Activated T-helper 17 cell treated with anti-CD3 and anti-CD28 coated beads, Interleukin-2, amount 50 U/mL, for 72 hours (primary cell): ENCODE data around the gene CHST8. TPM values are rescaled to one million over a fixed set of nuclear protein-coding genes. Genes with fewer than 3 reads are reported as not detected.

Experiments used
- ATAC-seq: fragments of 150-1000 bp; cut with Tn5 transposase; replicated peaks from 2 replicates; pipeline ENCODE4 v1.10.0; 2021; ENCODE audit warnings: mild to moderate bottlenecking, moderate library complexity
- H3K27ac Mint-ChIP-seq: one replicate; pipeline ENCODE4 v1.8.0; 2022; ENCODE audit warnings: mixed read lengths
- H3K27me3 Mint-ChIP-seq: one replicate; pipeline ENCODE4 v1.8.0; 2022; ENCODE audit warnings: mixed read lengths
- H3K36me3 Mint-ChIP-seq: one replicate; pipeline ENCODE4 v1.8.0; 2022; ENCODE audit warnings: low read depth, mild to moderate bottlenecking, mixed read lengths
- H3K4me1 Mint-ChIP-seq: one replicate; pipeline ENCODE4 v1.8.0; 2022; ENCODE audit warnings: mixed read lengths
- H3K4me3 Mint-ChIP-seq: one replicate; pipeline ENCODE4 v1.8.0; 2022; ENCODE audit warnings: mild to moderate bottlenecking, mixed read lengths
- H3K9me3 Mint-ChIP-seq: one replicate; pipeline ENCODE4 v1.8.0; 2022; ENCODE audit warnings: mixed read lengths
- total RNA-seq, 2 donors: library from RNA; stranded (reverse); gene quantifications; one replicate each; pipeline ENCODE4 v1.2.3, GENCODE V29; 2022

CHST8 gene
- total RNA-seq, 2 donors from 2014 or later: not detected

- ATAC-seq: no peak
- H3K4me3 Mint-ChIP-seq: no peak overlapping the region
- peaks cover 9% of the 10 kb centered on the region for H3K36me3 Mint-ChIP-seq
- H3K27ac Mint-ChIP-seq: no peak overlapping the region
- no peaks in the 10 kb centered on the region for H3K9me3 Mint-ChIP-seq
- H3K4me1 Mint-ChIP-seq: no peaks in the 10 kb centered on the region
- no peaks in the 10 kb centered on the region for H3K27me3 Mint-ChIP-seq
Measured at GRCh38 chr19:33800012-33800680, 178.4 kb downstream of the CHST8 start.

GRCh38 chr19:33801411-33801810 is 179.7 kb downstream of the CHST8 start:
- H3K4me3 Mint-ChIP-seq: no peak overlapping the region
- no peaks in the 10 kb centered on the region for H3K27me3 Mint-ChIP-seq
- no peak for ATAC-seq
- H3K27ac Mint-ChIP-seq: no peak overlapping the region
- H3K36me3 Mint-ChIP-seq: peaks cover 14% of the 10 kb centered on the region
- no peaks in the 10 kb centered on the region for H3K9me3 Mint-ChIP-seq
- peaks cover 6% of the 10 kb centered on the region for H3K4me1 Mint-ChIP-seq

- Mint-ChIP-seq H3K36me3 (peaks cover 14% of the 10 kb centered on the region), H3K4me1 (peaks cover 6% of the 10 kb centered on the region), H3K27me3 (no peaks in the 10 kb centered on the region), H3K27ac (peak overlapping the region; percentile 67), H3K4me3 (no peak overlapping the region), H3K9me3 (no peaks in the 10 kb centered on the region)
- ATAC-seq: no peak
Measured at GRCh38 chr19:33802001-33802400, 180.2 kb downstream of the CHST8 start.

GRCh38 chr19:33802801-33803200 is 181.0 kb downstream of the CHST8 start:
- no peaks in the 10 kb centered on the region for H3K27me3 Mint-ChIP-seq
- peaks cover 6% of the 10 kb centered on the region for H3K4me1 Mint-ChIP-seq
- H3K36me3 Mint-ChIP-seq: peaks cover 14% of the 10 kb centered on the region
- H3K4me3 Mint-ChIP-seq: no peak overlapping the region
- no peak for ATAC-seq
- H3K27ac Mint-ChIP-seq: no peak overlapping the region
- no peaks in the 10 kb centered on the region for H3K9me3 Mint-ChIP-seq

GRCh38 chr19:33803383-33803782 is 181.6 kb downstream of the CHST8 start:
- H3K36me3 Mint-ChIP-seq: peaks cover 14% of the 10 kb centered on the region

GRCh38 chr19:33804021-33804799 is 182.5 kb downstream of the CHST8 start:
- Mint-ChIP-seq H3K36me3 (peaks cover 14% of the 10 kb centered on the region), H3K27me3 (no peaks in the 10 kb centered on the region), H3K27ac (no peak overlapping the region), H3K4me1 (peaks cover 11% of the 10 kb centered on the region), H3K4me3 (no peak overlapping the region), H3K9me3 (no peaks in the 10 kb centered on the region)
- no peak for ATAC-seq

More at GRCh38 chr19:33803383-33803782, 181.6 kb downstream of the CHST8 start:
- Mint-ChIP-seq H3K27me3 (no peaks in the 10 kb centered on the region), H3K27ac (no peak overlapping the region), H3K4me1 (peaks cover 10% of the 10 kb centered on the region), H3K4me3 (no peak overlapping the region), H3K9me3 (no peaks in the 10 kb centered on the region)
- ATAC-seq: no peak

GRCh38 chr19:33805313-33805712 is 183.6 kb downstream of the CHST8 start:
- Mint-ChIP-seq H3K36me3 (peaks cover 21% of the 10 kb centered on the region), H3K27ac (no peak overlapping the region), H3K27me3 (no peaks in the 10 kb centered on the region), H3K4me3 (no peak overlapping the region), H3K4me1 (peaks cover 11% of the 10 kb centered on the region), H3K9me3 (no peaks in the 10 kb centered on the region)
- no peak for ATAC-seq

GRCh38 chr19:33805840-33806433 is 184.2 kb downstream of the CHST8 start:
- ATAC-seq: no peak
- no peaks in the 10 kb centered on the region for H3K9me3 Mint-ChIP-seq
- H3K27me3 Mint-ChIP-seq: no peaks in the 10 kb centered on the region
- peak overlapping the region; percentile 3 for H3K4me3 Mint-ChIP-seq
- H3K36me3 Mint-ChIP-seq: peaks cover 26% of the 10 kb centered on the region
- H3K27ac Mint-ChIP-seq: no peak overlapping the region
- peaks cover 11% of the 10 kb centered on the region for H3K4me1 Mint-ChIP-seq

- no peaks in the 10 kb centered on the region for H3K27me3 Mint-ChIP-seq
- no peak overlapping the region for H3K27ac Mint-ChIP-seq
- H3K36me3 Mint-ChIP-seq: peaks cover 28% of the 10 kb centered on the region
- H3K9me3 Mint-ChIP-seq: no peaks in the 10 kb centered on the region
- peaks cover 11% of the 10 kb centered on the region for H3K4me1 Mint-ChIP-seq
- no peak for ATAC-seq
- H3K4me3 Mint-ChIP-seq: peak overlapping the region; percentile 3
Measured at GRCh38 chr19:33806434-33806881, 184.7 kb downstream of the CHST8 start.

GRCh38 chr19:33808399-33808798 is 186.6 kb downstream of the CHST8 start:
- Mint-ChIP-seq H3K4me3 (no peak overlapping the region), H3K36me3 (peaks cover 34% of the 10 kb centered on the region), H3K27ac (no peak overlapping the region)

GRCh38 chr19:33809960-33810359 is 188.2 kb downstream of the CHST8 start:
- no peak overlapping the region for H3K4me3 Mint-ChIP-seq
- no peak for ATAC-seq
- no peaks in the 10 kb centered on the region for H3K9me3 Mint-ChIP-seq
- peaks cover 27% of the 10 kb centered on the region for H3K36me3 Mint-ChIP-seq
- H3K4me1 Mint-ChIP-seq: peaks cover 11% of the 10 kb centered on the region
- H3K27me3 Mint-ChIP-seq: no peaks in the 10 kb centered on the region
- no peak overlapping the region for H3K27ac Mint-ChIP-seq

More at GRCh38 chr19:33808399-33808798, 186.6 kb downstream of the CHST8 start:
- H3K9me3 Mint-ChIP-seq: no peaks in the 10 kb centered on the region
- ATAC-seq: no peak
- no peaks in the 10 kb centered on the region for H3K27me3 Mint-ChIP-seq
- peaks cover 11% of the 10 kb centered on the region for H3K4me1 Mint-ChIP-seq

GRCh38 chr19:33810821-33811220 is 189.1 kb downstream of the CHST8 start:
- Mint-ChIP-seq H3K27me3 (no peaks in the 10 kb centered on the region), H3K36me3 (peaks cover 27% of the 10 kb centered on the region), H3K4me3 (no peak overlapping the region), H3K4me1 (peaks cover 11% of the 10 kb centered on the region), H3K27ac (no peak overlapping the region), H3K9me3 (no peaks in the 10 kb centered on the region)
- no peak for ATAC-seq

GRCh38 chr19:33811246-33811645 is 189.5 kb downstream of the CHST8 start:
- no peak overlapping the region for H3K4me3 Mint-ChIP-seq
- H3K27ac Mint-ChIP-seq: no peak overlapping the region
- H3K27me3 Mint-ChIP-seq: no peaks in the 10 kb centered on the region
- peaks cover 7% of the 10 kb centered on the region for H3K4me1 Mint-ChIP-seq
- no peaks in the 10 kb centered on the region for H3K9me3 Mint-ChIP-seq
- no peak for ATAC-seq
- H3K36me3 Mint-ChIP-seq: peaks cover 23% of the 10 kb centered on the region

GRCh38 chr19:33811736-33812387 is 190.1 kb downstream of the CHST8 start:
- Mint-ChIP-seq H3K27ac (no peak overlapping the region), H3K27me3 (no peaks in the 10 kb centered on the region), H3K36me3 (peaks cover 21% of the 10 kb centered on the region), H3K9me3 (no peaks in the 10 kb centered on the region), H3K4me3 (no peak overlapping the region), H3K4me1 (peaks cover 5% of the 10 kb centered on the region)
- no peak for ATAC-seq
